HepG2 (cell line): ENCODE results near the gene KCNH1. TPM values are rescaled to one million over a fixed set of nuclear protein-coding genes. Genes with fewer than 3 reads are reported as not detected.

Experiments
- ATAC-seq: fragments of 200-7000 bp; cut with Tn5 transposase; 3 replicates; pipeline ENCODE4 v1.9.1; 2020; ENCODE audit warnings: mild to moderate bottlenecking, moderate library complexity
- BruUV-seq: library from RNA; stranded (reverse); fragments of 400-500 nt; replicated peaks from 2 replicates; lab custom pipeline; 2021; lab: Mats Ljungman, UMichigan
- CTCF ChIA-PET: fragments of 300-600 bp; formaldehyde crosslinking; extraction: SDS; loops from one replicate; lab custom pipeline; 2021; ENCODE audit warnings: low total read pairs, inconsistent platforms, low intra/inter-chr PET ratio; lab: Yijun Ruan, JAX
- POLR2A ChIA-PET: fragments of 350-600 bp; sonication (Branson Sonifier 250); formaldehyde crosslinking; loops from one replicate; lab custom pipeline; 2020; ENCODE audit warnings: antibody characterized with exemption, inconsistent platforms; lab: Yijun Ruan, JAX
- DNase-seq: peaks from one replicate; pipeline ENCODE4 v3.0.0-alpha.2; 2015; ENCODE audit warnings: low spot score
- FAIRE-seq: peaks from 3 replicates; lab custom pipeline; 2011; peaks lifted over from hg19 to GRCh38; lab: Jason Lieb, UNC
- H2AFZ ChIP-seq: one replicate; pipeline ENCODE4 v1.6.1; 2011; ENCODE audit warnings: low read length, inconsistent platforms
- H3K27ac ChIP-seq: fragments of 300-600 bp; 3 replicates; pipeline ENCODE4 v1.8.0; 2011; ENCODE audit warnings: mixed run types, mild to moderate bottlenecking, mixed read lengths, low read length, inconsistent platforms; ENCODE audit not compliant: insufficient read depth; ENCODE audit errors: extremely low read length
- H3K27me3 ChIP-seq, 2 experiments: fragments of 200-600 bp in 1 of 2; 2 replicates in 1 of 2; 3 replicates in 1 of 2; pipeline versions ENCODE4 v1.6.0 to v1.8.0; 2011; ENCODE audit warnings: low read length in 2 of 2, mild to moderate bottlenecking in 2 of 2, moderate library complexity in 2 of 2, inconsistent platforms in 1 of 2; ENCODE audit not compliant: insufficient read depth in 2 of 2, control insufficient read depth in 1 of 2
- H3K36me3 ChIP-seq, 2 experiments: fragments of 200-600 bp in 1 of 2; replicated peaks in 1 of 2; 2 replicates in 1 of 2; 3 replicates in 1 of 2; pipeline versions ENCODE4 v1.5.1 to v1.8.0; 2011; ENCODE audit warnings: low read length in 2 of 2, inconsistent platforms in 1 of 2; ENCODE audit not compliant: insufficient read depth in 2 of 2, control insufficient read depth in 1 of 2
- H3K4me1 ChIP-seq: 2 replicates; pipeline ENCODE4 v1.5.1; 2012; ENCODE audit warnings: low read length, inconsistent platforms; ENCODE audit not compliant: insufficient read depth
- H3K4me2 ChIP-seq: 2 replicates; pipeline ENCODE4 v1.6.0; 2011; ENCODE audit warnings: low read depth, low read length, inconsistent platforms
- H3K4me3 ChIP-seq, 3 experiments: fragments of 200-600 bp in 1 of 3; sonication (generic), shearing (Covaris generic) in 1 of 3; replicated peaks in 1 of 3; 2 replicates each; pipeline ENCODE4 v1.5.1; 2011 to 2016; ENCODE audit warnings: low read length in 3 of 3, inconsistent platforms in 2 of 3, low read depth in 2 of 3, mild to moderate bottlenecking in 2 of 3, control low read depth in 1 of 3, mixed read lengths in 1 of 3; ENCODE audit not compliant: insufficient read depth in 1 of 3
- H3K79me2 ChIP-seq: one replicate; pipeline ENCODE4 v1.6.1; 2011; ENCODE audit warnings: low read length, inconsistent platforms; ENCODE audit not compliant: insufficient read depth
- H3K9ac ChIP-seq: 2 replicates; pipeline ENCODE4 v1.6.0; 2011; ENCODE audit warnings: mild to moderate bottlenecking, low read depth, low read length, inconsistent platforms; ENCODE audit not compliant: insufficient read depth
- H3K9me3 ChIP-seq: 2 replicates; pipeline ENCODE4 v1.5.1; 2012; ENCODE audit warnings: mild to moderate bottlenecking, low read length
- H4K20me1 ChIP-seq: 2 replicates; pipeline ENCODE4 v1.6.0; 2011; ENCODE audit warnings: inconsistent platforms, mild to moderate bottlenecking, low read length, moderate library complexity; ENCODE audit not compliant: insufficient read depth
- ATF7 ChIP-seq, 2 experiments: fragments of 450-650 bp in 1 of 2; sonication (generic) in 1 of 2; formaldehyde crosslinking in 1 of 2; IDR thresholded peaks; 2 replicates each; pipeline versions ENCODE4 v1.4.0 to v1.6.1; 2016 to 2020; ENCODE audit warnings: antibody characterized with exemption in 1 of 2, mild to moderate bottlenecking in 1 of 2, missing genetic modification reagents in 1 of 2
- ESRRA ChIP-seq: sonication (generic); formaldehyde crosslinking; IDR thresholded peaks from 2 replicates; pipeline ENCODE4 v1.5.1; 2020; ENCODE audit warnings: mild to moderate bottlenecking, low read depth, missing genetic modification reagents
- HOXA9 ChIP-seq: sonication (generic); formaldehyde crosslinking; IDR thresholded peaks from 2 replicates; pipeline ENCODE4 v1.8.1; 2022; ENCODE audit warnings: missing genetic modification reagents, mild to moderate bottlenecking, moderate library complexity, borderline replicate concordance
- KDM1A ChIP-seq: IDR thresholded peaks from 2 replicates; pipeline ENCODE4 v1.6.1; 2016; ENCODE audit warnings: missing compliant biosample characterization
- KLF15 ChIP-seq: sonication (generic); formaldehyde crosslinking; IDR thresholded peaks from 2 replicates; pipeline ENCODE4 v1.8.1; 2023; ENCODE audit warnings: borderline replicate concordance, mild to moderate bottlenecking, inconsistent platforms, missing genetic modification reagents, mixed read lengths
- NCOA5 ChIP-seq: sonication (generic); formaldehyde crosslinking; IDR thresholded peaks from 2 replicates; pipeline ENCODE4 v1.4.0; 2020; ENCODE audit warnings: missing genetic modification reagents
- POLR2AphosphoS2 ChIP-seq: IDR thresholded peaks from 2 replicates; pipeline ENCODE4 v1.6.1; 2011; ENCODE audit warnings: low read depth, low read length, improper control_type of control experiment
- RBFOX2 ChIP-seq: fragments of 200-400 bp; formaldehyde crosslinking; IDR thresholded peaks from 2 replicates; pipeline ENCODE4 v1.6.1; 2017; ENCODE audit warnings: low read depth, mild to moderate bottlenecking, low read length
- SRSF4 ChIP-seq: fragments of 200-400 bp; formaldehyde crosslinking; IDR thresholded peaks from one replicate; pipeline ENCODE4 v1.6.1; 2018; ENCODE audit warnings: mild to moderate bottlenecking, low read depth, low read length, moderate library complexity; ENCODE audit not compliant: poor library complexity, severe bottlenecking
- THYN1 ChIP-seq: sonication (generic); formaldehyde crosslinking; IDR thresholded peaks from 2 replicates; pipeline ENCODE4 v1.8.1; 2023; ENCODE audit warnings: low read depth, mild to moderate bottlenecking, moderate library complexity, missing genetic modification reagents, borderline replicate concordance
- ZNF282 ChIP-seq: fragments of 450-650 bp; IDR thresholded peaks from 2 replicates; pipeline ENCODE4 v1.6.1; 2018; ENCODE audit not compliant: partially characterized antibody
- ZNF460 ChIP-seq: sonication (generic); formaldehyde crosslinking; IDR thresholded peaks from 2 replicates; pipeline ENCODE4 v1.5.1; 2020; ENCODE audit warnings: missing genetic modification reagents, mild to moderate bottlenecking, borderline replicate concordance
- ZNF670 ChIP-seq: sonication (generic); formaldehyde crosslinking; IDR thresholded peaks from 2 replicates; pipeline ENCODE4 v1.8.0; 2022; ENCODE audit warnings: mild to moderate bottlenecking, missing genetic modification reagents, borderline replicate concordance
- ZNF782 ChIP-seq: sonication (generic); formaldehyde crosslinking; IDR thresholded peaks from 2 replicates; pipeline ENCODE4 v1.4.0; 2020; ENCODE audit warnings: missing genetic modification reagents, mild to moderate bottlenecking, borderline replicate concordance
- WGBS: methylation state at CpG from one replicate; pipeline ENCODE4 v1.1.6; 2017; ENCODE audit warnings: low lambda C conversion rate; 5-methylcytosine and 5-hydroxymethylcytosine counted together
- in situ Hi-C: cut with HindIII; loops from 2 replicates; pipeline ENCODE4 v1.10.0; 2017; ENCODE audit warnings: low pct_unique_long_range_greater_than_20kb; ENCODE audit not compliant: extremely low pct_ligation_motif_present
- intact Hi-C: fragments of 100-400 bp; cut with micrococcal nuclease; formaldehyde crosslinking; loops from one replicate; pipeline ENCODE4 v1.10.0; 2022; ENCODE audit not compliant: unreplicated experiment
- polyA plus RNA-seq, 8 experiments: library from polyadenylated mRNA; depleted of rRNA in 3 of 8; stranded (reverse) in 7 of 8; unstranded in 1 of 8; fragments of >200 nt; fragmentation: Illumina TruSeq in 4 of 8; extraction: Trizol in 4 of 8; gene quantifications; 2 replicates each; pipeline versions ENCODE4 v1.2.1 to v1.2.3, GENCODE V29; 2011 to 2016; ENCODE audit warnings: low read depth in 4 of 8, missing spikeins in 1 of 8, mixed read lengths in 1 of 8; ENCODE audit not compliant: insufficient read depth in 1 of 8
- total RNA-seq, 5 experiments: library from RNA; depleted of rRNA; stranded (reverse); fragments of >200 nt; fragmentation: Illumina TruSeq; extraction: Trizol; gene quantifications; 2 replicates each; pipeline ENCODE4 v1.2.3, GENCODE V29; 2016; ENCODE audit warnings: low read depth in 1 of 5
- TF ChIP-seq, protein P1 (sequence below): sonication (generic); formaldehyde crosslinking; conservative IDR thresholded peaks from 2 replicates; pipeline ENCODE4 v1.8.0; 2022; ENCODE audit warnings: mild to moderate bottlenecking, moderate library complexity, missing genetic modification reagents
- TF ChIP-seq, protein P2 (sequence below): sonication (generic); formaldehyde crosslinking; IDR thresholded peaks from 2 replicates; pipeline ENCODE4 v1.5.1; 2020; ENCODE audit warnings: missing genetic modification reagents, mild to moderate bottlenecking, borderline replicate concordance
- TF ChIP-seq, protein P3 (sequence below): sonication (generic); formaldehyde crosslinking; IDR thresholded peaks from 2 replicates; pipeline ENCODE4 v1.5.0; 2020; ENCODE audit warnings: missing genetic modification reagents

The KCNH1 gene
- total and polyA plus RNA-seq, 2 of the 13 experiments (the other 11 are each of a cell fraction or from before 2014, with no cell fraction given) = not detected

DNA sequence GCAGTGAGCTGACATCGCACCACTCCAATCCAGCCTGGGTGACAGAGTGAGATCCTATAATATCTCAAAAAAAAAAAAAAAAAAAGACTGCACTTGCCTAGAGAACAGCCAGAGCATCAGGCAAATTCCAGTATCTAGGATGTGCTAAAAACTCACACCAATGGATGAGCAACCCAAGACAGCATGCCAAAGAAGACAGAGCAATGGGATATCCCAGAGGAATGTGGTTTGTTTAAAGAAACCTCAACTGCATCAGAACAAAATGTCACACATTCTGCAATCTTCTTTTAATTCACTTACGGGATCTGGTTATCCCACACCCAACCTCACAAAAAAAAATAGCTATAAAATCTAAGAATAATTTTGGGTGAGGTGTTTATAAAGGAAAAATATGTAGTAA is 7.3 kb downstream of the KCNH1 start:
- Histone ChIP-seq H3K27ac (no peak overlapping the region), H3K9me3 (no peaks in the 10 kb centered on the region), H3K9ac (no peak overlapping the region), H3K79me2 (no peaks in the 10 kb centered on the region), H3K4me3 (no peak overlapping the region), H3K4me2 (no peak overlapping the region), H3K4me1 (no peaks in the 10 kb centered on the region), H3K27me3 (peaks cover 0 to 41% of the 10 kb centered on the region in 2 experiments; a peak in 4 of 5 replicates), H3K36me3 (no peaks in the 10 kb centered on the region), H2AFZ (no peak overlapping the region), H4K20me1 (no peaks in the 10 kb centered on the region)
- no peak for TF ChIP-seq POLR2AphosphoS2
- TF ChIP-seq HOXA9 (CRISPR knock-in tag) = no peak
- no peak for TF ChIP-seq KLF15 (CRISPR knock-in tag)
- TF ChIP-seq KDM1A (CRISPR knock-in tag) = no peak
- TF ChIP-seq ZNF782 (CRISPR knock-in tag) = no peak
- no peak for TF ChIP-seq THYN1 (CRISPR knock-in tag)
- TF ChIP-seq NCOA5 (CRISPR knock-in tag) = no peak
- TF ChIP-seq, protein P1, sequence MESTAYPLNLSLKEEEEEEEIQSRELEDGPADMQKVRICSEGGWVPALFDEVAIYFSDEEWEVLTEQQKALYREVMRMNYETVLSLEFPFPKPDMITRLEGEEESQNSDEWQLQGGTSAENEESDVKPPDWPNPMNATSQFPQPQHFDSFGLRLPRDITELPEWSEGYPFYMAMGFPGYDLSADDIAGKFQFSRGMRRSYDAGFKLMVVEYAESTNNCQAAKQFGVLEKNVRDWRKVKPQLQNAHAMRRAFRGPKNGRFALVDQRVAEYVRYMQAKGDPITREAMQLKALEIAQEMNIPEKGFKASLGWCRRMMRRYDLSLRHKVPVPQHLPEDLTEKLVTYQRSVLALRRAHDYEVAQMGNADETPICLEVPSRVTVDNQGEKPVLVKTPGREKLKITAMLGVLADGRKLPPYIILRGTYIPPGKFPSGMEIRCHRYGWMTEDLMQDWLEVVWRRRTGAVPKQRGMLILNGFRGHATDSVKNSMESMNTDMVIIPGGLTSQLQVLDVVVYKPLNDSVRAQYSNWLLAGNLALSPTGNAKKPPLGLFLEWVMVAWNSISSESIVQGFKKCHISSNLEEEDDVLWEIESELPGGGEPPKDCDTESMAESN (CRISPR knock-in tag) = no peak
- no peak for TF ChIP-seq ZNF460 (CRISPR knock-in tag)
- TF ChIP-seq ESRRA (CRISPR knock-in tag) = no peak
- no peak for TF ChIP-seq ZNF670 (CRISPR knock-in tag)
- no peak for TF ChIP-seq RBFOX2
- TF ChIP-seq SRSF4 = no peak
- TF ChIP-seq ATF7 (IDR thresholded peaks at IDR 0.05) = no peak
- no peak for TF ChIP-seq ATF7 (CRISPR knock-in tag; IDR thresholded peaks at IDR 0.05)
- TF ChIP-seq, protein P2, sequence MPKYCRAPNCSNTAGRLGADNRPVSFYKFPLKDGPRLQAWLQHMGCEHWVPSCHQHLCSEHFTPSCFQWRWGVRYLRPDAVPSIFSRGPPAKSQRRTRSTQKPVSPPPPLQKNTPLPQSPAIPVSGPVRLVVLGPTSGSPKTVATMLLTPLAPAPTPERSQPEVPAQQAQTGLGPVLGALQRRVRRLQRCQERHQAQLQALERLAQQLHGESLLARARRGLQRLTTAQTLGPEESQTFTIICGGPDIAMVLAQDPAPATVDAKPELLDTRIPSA (CRISPR knock-in tag) = no peak
- no peak for TF ChIP-seq ZNF282
- TF ChIP-seq, protein P3, sequence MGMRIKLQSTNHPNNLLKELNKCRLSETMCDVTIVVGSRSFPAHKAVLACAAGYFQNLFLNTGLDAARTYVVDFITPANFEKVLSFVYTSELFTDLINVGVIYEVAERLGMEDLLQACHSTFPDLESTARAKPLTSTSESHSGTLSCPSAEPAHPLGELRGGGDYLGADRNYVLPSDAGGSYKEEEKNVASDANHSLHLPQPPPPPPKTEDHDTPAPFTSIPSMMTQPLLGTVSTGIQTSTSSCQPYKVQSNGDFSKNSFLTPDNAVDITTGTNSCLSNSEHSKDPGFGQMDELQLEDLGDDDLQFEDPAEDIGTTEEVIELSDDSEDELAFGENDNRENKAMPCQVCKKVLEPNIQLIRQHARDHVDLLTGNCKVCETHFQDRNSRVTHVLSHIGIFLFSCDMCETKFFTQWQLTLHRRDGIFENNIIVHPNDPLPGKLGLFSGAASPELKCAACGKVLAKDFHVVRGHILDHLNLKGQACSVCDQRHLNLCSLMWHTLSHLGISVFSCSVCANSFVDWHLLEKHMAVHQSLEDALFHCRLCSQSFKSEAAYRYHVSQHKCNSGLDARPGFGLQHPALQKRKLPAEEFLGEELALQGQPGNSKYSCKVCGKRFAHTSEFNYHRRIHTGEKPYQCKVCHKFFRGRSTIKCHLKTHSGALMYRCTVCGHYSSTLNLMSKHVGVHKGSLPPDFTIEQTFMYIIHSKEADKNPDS (CRISPR knock-in tag) = no peak
- POLR2A ChIA-PET = no interaction called here
- ATAC-seq (no peak), DNase-seq (no peak), FAIRE-seq (no peak)
- CTCF ChIA-PET = no interaction called here
- BruUV-seq = no TSS peak
- intact Hi-C loops = no loop called here
- 37% methylated on average over 2 of the region's 2 CpGs for WGBS
- in situ Hi-C loops = no loop called here
